ENCODE data around the gene GTF2H1.

Gene GTF2H1

DNA sequence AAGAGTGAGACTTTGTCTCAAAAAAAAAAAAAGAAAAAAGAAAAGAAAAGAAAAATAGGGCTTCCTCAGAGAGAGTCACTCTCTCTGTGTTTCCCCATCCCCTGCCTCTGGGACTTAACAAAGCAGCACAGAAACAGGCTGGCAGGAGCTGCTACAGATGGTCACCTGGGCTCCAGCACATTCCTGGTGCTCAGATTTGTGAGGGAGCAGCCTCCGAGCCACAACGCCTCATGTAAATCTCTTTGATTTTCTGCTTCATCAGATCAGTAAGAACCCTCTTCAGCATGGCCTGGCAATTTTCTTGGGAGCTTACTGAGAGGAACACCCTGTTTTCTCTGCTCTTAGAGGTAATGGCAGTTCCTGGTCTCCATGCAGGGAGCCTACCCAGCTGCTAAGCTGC lies 56.8 kb downstream of the GTF2H1 start:
- Histone ChIP-seq H2AK5ac (ENCODE audit: low read length) (no peak overlapping the region), H3K27me3 (ENCODE audit: insufficient read depth, low read length) (no peaks in the 10 kb centered on the region), H3K18ac (ENCODE audit: low read length) (no peak overlapping the region), H3K79me2 (ENCODE audit: control insufficient read depth, insufficient read depth, low read length, poor library complexity) (no peaks in the 10 kb centered on the region), H3K4me1 (ENCODE audit: control insufficient read depth in 1 of 2, insufficient read depth in 2 of 2, low read length in 2 of 2) (peaks cover 11 to 12% of the 10 kb centered on the region in 2 experiments), H3K23ac (ENCODE audit: low read length) (no peak overlapping the region), H4K12ac (ENCODE audit: low read depth, low read length) (no peak overlapping the region), H3K36me3 (ENCODE audit: control insufficient read depth in 1 of 2, insufficient read depth in 2 of 2, low read length in 2 of 2) (no peaks in the 10 kb centered on the region), H2BK12ac (ENCODE audit: low read length) (no peak overlapping the region), H3K4me2 (ENCODE audit: low read length) (no peak overlapping the region), H3K9me3 (ENCODE audit: insufficient read depth, low read depth, low read length) (no peaks in the 10 kb centered on the region), H4K8ac (ENCODE audit: low read depth, low read length) (no peak overlapping the region), H2BK120ac (ENCODE audit: insufficient read depth, low read length, poor library complexity) (no peak overlapping the region), H3K14ac (ENCODE audit: low read length) (no peak overlapping the region), H3K79me1 (ENCODE audit: low read length) (no peaks in the 10 kb centered on the region), H2AFZ (ENCODE audit: insufficient read depth, low read length, poor library complexity) (no peak overlapping the region), H3K27ac (ENCODE audit: low read depth, low read length) (no peak overlapping the region), H3K4me3 (ENCODE audit: low read depth, low read length) (no peak overlapping the region), H4K91ac (ENCODE audit: low read depth, low read length) (no peak overlapping the region), H2BK5ac (ENCODE audit: low read depth, low read length, poor library complexity) (no peak overlapping the region), H3K4ac (ENCODE audit: low read depth, low read length) (no peak overlapping the region), H3K9ac (ENCODE audit: low read length) (no peak overlapping the region)
- WGBS (ENCODE audit: extremely low coverage, insufficient coverage, insufficient read length): no CpG with 5 or more reads among the region's 2 CpGs
- no peak for DNase-seq

DNA sequence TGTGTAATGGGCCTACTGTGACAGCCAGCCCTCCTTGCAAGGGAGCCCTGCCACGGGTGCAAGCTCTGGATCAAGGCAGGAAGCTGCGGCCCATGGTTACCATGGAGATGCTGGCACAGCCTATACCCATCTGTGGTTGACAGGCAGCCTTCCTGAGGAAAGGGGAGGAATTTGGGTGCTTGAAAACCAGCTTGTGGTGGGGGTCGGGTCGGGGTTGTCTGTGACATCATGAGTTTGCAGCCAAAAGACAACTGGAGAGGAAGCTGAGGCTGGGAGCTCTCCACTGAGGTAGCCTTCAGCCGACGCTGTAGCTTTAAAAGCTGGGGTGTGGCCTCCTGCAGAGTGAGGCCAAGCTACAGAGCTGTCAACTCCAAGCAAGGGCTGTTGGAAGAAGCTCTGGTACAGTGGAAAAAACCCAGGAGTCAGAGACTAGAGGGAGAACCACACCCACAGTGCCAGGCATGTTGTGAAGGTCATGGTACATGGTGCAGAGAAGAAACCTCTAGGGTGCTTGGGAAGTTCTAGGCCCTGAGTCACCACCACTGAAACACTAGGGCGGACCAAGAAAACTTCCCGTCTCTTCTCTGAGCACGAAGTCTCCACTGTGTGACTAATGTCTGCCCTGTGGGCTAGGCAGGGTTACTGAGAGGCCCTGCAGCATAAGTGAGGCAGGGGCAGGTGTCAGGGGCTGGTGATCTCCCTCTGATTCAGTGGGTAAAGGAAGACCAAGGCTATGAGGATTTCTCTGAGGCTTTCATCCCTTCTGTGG lies 61.2 kb downstream of the GTF2H1 start:
- Histone ChIP-seq H3K27me3 (ENCODE audit: insufficient read depth, low read length) (no peaks in the 10 kb centered on the region), H4K12ac (ENCODE audit: low read depth, low read length) (no peak overlapping the region), H3K36me3 (ENCODE audit: control insufficient read depth in 1 of 2, insufficient read depth in 2 of 2, low read length in 2 of 2) (no peaks in the 10 kb centered on the region), H3K9ac (ENCODE audit: low read length) (no peak overlapping the region), H3K23ac (ENCODE audit: low read length) (no peak overlapping the region), H2BK5ac (ENCODE audit: low read depth, low read length, poor library complexity) (no peak overlapping the region), H3K4me3 (ENCODE audit: low read depth, low read length) (no peak overlapping the region), H3K4me2 (ENCODE audit: low read length) (peak overlapping the region; percentile 18), H3K27ac (ENCODE audit: low read depth, low read length) (peak overlapping the region; percentile 59), H4K91ac (ENCODE audit: low read depth, low read length) (peak overlapping the region; percentile 17), H2BK120ac (ENCODE audit: insufficient read depth, low read length, poor library complexity) (no peak overlapping the region), H3K4ac (ENCODE audit: low read depth, low read length) (no peak overlapping the region), H3K79me1 (ENCODE audit: low read length) (no peaks in the 10 kb centered on the region), H2AK5ac (ENCODE audit: low read length) (no peak overlapping the region), H2BK12ac (ENCODE audit: low read length) (peak overlapping the region; percentile 59), H2AFZ (ENCODE audit: insufficient read depth, low read length, poor library complexity) (no peak overlapping the region), H3K14ac (ENCODE audit: low read length) (no peak overlapping the region), H3K18ac (ENCODE audit: low read length) (no peak overlapping the region), H3K9me3 (ENCODE audit: insufficient read depth, low read depth, low read length) (no peaks in the 10 kb centered on the region), H3K4me1 (ENCODE audit: control insufficient read depth in 1 of 2, insufficient read depth in 2 of 2, low read length in 2 of 2) (peaks cover 14 to 15% of the 10 kb centered on the region in 2 experiments), H4K8ac (ENCODE audit: low read depth, low read length) (peak overlapping the region; percentile 2), H3K79me2 (ENCODE audit: control insufficient read depth, insufficient read depth, low read length, poor library complexity) (no peaks in the 10 kb centered on the region)
- peak; percentile 94 for DNase-seq
- no CpG with 5 or more reads among the region's 9 CpGs for whole genome bisulfite sequencing (ENCODE audit: extremely low coverage, insufficient coverage, insufficient read length)

DNA sequence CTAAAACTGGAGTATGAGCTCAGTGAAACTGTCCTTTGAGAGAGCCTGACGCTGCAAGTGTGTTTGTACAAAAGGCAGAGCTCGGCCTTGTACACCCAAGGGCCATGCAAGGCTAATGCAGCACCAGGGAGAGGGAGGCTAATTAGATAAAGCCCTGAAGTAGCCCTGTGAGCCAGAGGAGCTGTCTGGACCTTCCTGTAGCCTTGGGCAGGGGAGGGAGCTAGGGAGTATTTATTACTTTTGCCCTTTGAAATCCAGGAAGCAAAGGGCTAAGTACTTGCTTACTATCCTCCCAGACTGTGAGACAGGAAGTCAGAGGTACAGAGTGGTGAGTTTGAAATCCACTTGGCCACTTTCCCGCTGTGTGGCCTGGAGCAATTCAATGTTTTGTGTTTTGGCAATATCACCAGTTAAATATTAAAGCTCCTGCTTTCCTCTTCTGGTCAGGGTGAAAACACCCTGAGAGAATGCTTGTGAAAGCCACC lies 61.8 kb downstream of the GTF2H1 start:
- H3K36me3 ChIP-seq (ENCODE audit: control insufficient read depth in 1 of 2, insufficient read depth in 2 of 2, low read length in 2 of 2): no peaks in the 10 kb centered on the region
- no peak overlapping the region for H4K91ac ChIP-seq (ENCODE audit: low read depth, low read length)
- no peaks in the 10 kb centered on the region for H3K79me2 ChIP-seq (ENCODE audit: control insufficient read depth, insufficient read depth, low read length, poor library complexity)
- peak; percentile 43 to 45 for DNase-seq
- peak overlapping the region; percentile 18 for H3K4me2 ChIP-seq (ENCODE audit: low read length)
- no peaks in the 10 kb centered on the region for H3K79me1 ChIP-seq (ENCODE audit: low read length)
- H4K12ac ChIP-seq (ENCODE audit: low read depth, low read length): no peak overlapping the region
- no peak overlapping the region for H3K9ac ChIP-seq (ENCODE audit: low read length)
- no peak overlapping the region for H3K4me3 ChIP-seq (ENCODE audit: low read depth, low read length)
- H2BK12ac ChIP-seq (ENCODE audit: low read length): peak overlapping the region; percentile 7
- WGBS (ENCODE audit: extremely low coverage, insufficient coverage, insufficient read length): no CpG with 5 or more reads among the region's 3 CpGs
- no peaks in the 10 kb centered on the region for H3K27me3 ChIP-seq (ENCODE audit: insufficient read depth, low read length)
- no peak overlapping the region for H2BK120ac ChIP-seq (ENCODE audit: insufficient read depth, low read length, poor library complexity)
- no peak overlapping the region for H2AK5ac ChIP-seq (ENCODE audit: low read length)
- H3K27ac ChIP-seq (ENCODE audit: low read depth, low read length): peak overlapping the region; percentile 59
- H2BK5ac ChIP-seq (ENCODE audit: low read depth, low read length, poor library complexity): no peak overlapping the region
- peak overlapping the region; percentile 25 for H4K8ac ChIP-seq (ENCODE audit: low read depth, low read length)
- H3K9me3 ChIP-seq (ENCODE audit: insufficient read depth, low read depth, low read length): no peaks in the 10 kb centered on the region
- H3K4ac ChIP-seq (ENCODE audit: low read depth, low read length): no peak overlapping the region
- peak overlapping the region; percentile 35 for H3K14ac ChIP-seq (ENCODE audit: low read length)
- H3K4me1 ChIP-seq (ENCODE audit: control insufficient read depth in 1 of 2, insufficient read depth in 2 of 2, low read length in 2 of 2): peaks cover 14 to 15% of the 10 kb centered on the region in 2 experiments
- no peak overlapping the region for H3K23ac ChIP-seq (ENCODE audit: low read length)
- H3K18ac ChIP-seq (ENCODE audit: low read length): no peak overlapping the region
- no peak overlapping the region for H2AFZ ChIP-seq (ENCODE audit: insufficient read depth, low read length, poor library complexity)

DNA sequence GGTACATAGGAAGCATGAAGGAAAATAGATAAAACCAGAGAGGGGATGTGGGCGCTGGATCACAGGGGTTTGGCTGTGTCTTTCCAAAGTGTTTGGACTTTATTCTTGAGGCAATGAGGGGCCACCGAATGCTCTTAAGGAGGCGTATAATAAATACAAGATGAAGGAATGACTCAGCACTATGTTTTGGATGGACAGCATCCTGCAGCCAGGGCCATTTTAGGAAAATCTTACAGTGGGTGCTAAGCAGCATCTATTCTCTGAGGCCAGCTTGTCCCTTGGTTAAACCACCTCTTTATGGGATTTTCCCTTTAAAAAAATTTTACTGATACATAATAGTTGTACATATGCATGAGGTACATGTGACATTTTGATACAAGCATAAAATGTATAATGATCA lies 67.7 kb downstream of the GTF2H1 start:
- no CpG with 5 or more reads among the region's 3 CpGs for WGBS (ENCODE audit: extremely low coverage, insufficient coverage, insufficient read length)
- no peaks in the 10 kb centered on the region for H3K36me3 ChIP-seq (ENCODE audit: control insufficient read depth in 1 of 2, insufficient read depth in 2 of 2, low read length in 2 of 2)
- H4K91ac ChIP-seq (ENCODE audit: low read depth, low read length): no peak overlapping the region
- no peak overlapping the region for H3K14ac ChIP-seq (ENCODE audit: low read length)
- no peak overlapping the region for H3K27ac ChIP-seq (ENCODE audit: low read depth, low read length)
- no peak overlapping the region for H2BK12ac ChIP-seq (ENCODE audit: low read length)
- DNase-seq: no peak
- H4K8ac ChIP-seq (ENCODE audit: low read depth, low read length): no peak overlapping the region
- H2AK5ac ChIP-seq (ENCODE audit: low read length): no peak overlapping the region
- peaks cover 0 to 4% of the 10 kb centered on the region in 2 experiments for H3K4me1 ChIP-seq (ENCODE audit: control insufficient read depth in 1 of 2, insufficient read depth in 2 of 2, low read length in 2 of 2)
- H3K9me3 ChIP-seq (ENCODE audit: insufficient read depth, low read depth, low read length): no peaks in the 10 kb centered on the region
- no peak overlapping the region for H3K4me2 ChIP-seq (ENCODE audit: low read length)
- H2AFZ ChIP-seq (ENCODE audit: insufficient read depth, low read length, poor library complexity): no peak overlapping the region
- no peak overlapping the region for H4K12ac ChIP-seq (ENCODE audit: low read depth, low read length)
- peaks cover 7% of the 10 kb centered on the region for H3K79me2 ChIP-seq (ENCODE audit: control insufficient read depth, insufficient read depth, low read length, poor library complexity)
- H3K9ac ChIP-seq (ENCODE audit: low read length): no peak overlapping the region
- no peak overlapping the region for H2BK120ac ChIP-seq (ENCODE audit: insufficient read depth, low read length, poor library complexity)
- no peak overlapping the region for H3K23ac ChIP-seq (ENCODE audit: low read length)
- H3K4me3 ChIP-seq (ENCODE audit: low read depth, low read length): no peak overlapping the region
- no peaks in the 10 kb centered on the region for H3K27me3 ChIP-seq (ENCODE audit: insufficient read depth, low read length)
- H3K4ac ChIP-seq (ENCODE audit: low read depth, low read length): no peak overlapping the region
- peaks cover 4% of the 10 kb centered on the region for H3K79me1 ChIP-seq (ENCODE audit: low read length)
- no peak overlapping the region for H2BK5ac ChIP-seq (ENCODE audit: low read depth, low read length, poor library complexity)
- no peak overlapping the region for H3K18ac ChIP-seq (ENCODE audit: low read length)
